GM19351 (cell line): ENCODE data around the gene CBX8.
"Not testable (repeated sequence)": the region's sequence is repeated elsewhere in the genome, so short reads cannot be mapped to it uniquely, and the experiment has no call there.

ENCODE experiments used
- ATAC-seq: cut with Tn5 transposase; IDR thresholded peaks from one replicate; pipeline ENCODE4 v1.9.1; 2021; ENCODE audit warnings: mild to moderate bottlenecking, moderate library complexity; ENCODE audit not compliant: unreplicated experiment

The CBX8 gene

GRCh38 chr17:79757140-79757745 is 39.6 kb downstream of the CBX8 start:
- no peak for ATAC-seq

GRCh38 chr17:79755591-79755990 is 41.3 kb downstream of the CBX8 start:
- no peak for ATAC-seq

- ATAC-seq, result not testable (repeated sequence)
Measured at GRCh38 chr17:79754903-79755302, 42.0 kb downstream of the CBX8 start.

- ATAC-seq, result no peak
Measured at GRCh38 chr17:79754370-79754769, 42.5 kb downstream of the CBX8 start.

GRCh38 chr17:79752175-79752574 is 44.7 kb downstream of the CBX8 start:
- no peak for ATAC-seq

- no peak for ATAC-seq
Measured at GRCh38 chr17:79750650-79751545, 46.0 kb downstream of the CBX8 start.

GRCh38 chr17:79749958-79750357 is 46.9 kb downstream of the CBX8 start:
- no peak for ATAC-seq

- ATAC-seq, result no peak
Measured at GRCh38 chr17:79749156-79749815, 47.6 kb downstream of the CBX8 start.

GRCh38 chr17:79748295-79749099 is 48.4 kb downstream of the CBX8 start:
- ATAC-seq, result no peak

GRCh38 chr17:79747508-79748294 is 49.2 kb downstream of the CBX8 start:
- ATAC-seq, result no peak

- no peak for ATAC-seq
Measured at GRCh38 chr17:79746889-79747507, 49.9 kb downstream of the CBX8 start.

- ATAC-seq, result no peak
Measured at GRCh38 chr17:79745641-79746105, 51.2 kb downstream of the CBX8 start.

GRCh38 chr17:79743614-79744013 is 53.3 kb downstream of the CBX8 start:
- ATAC-seq, result no peak

GRCh38 chr17:79742951-79743476 is 53.9 kb downstream of the CBX8 start:
- no peak for ATAC-seq

GRCh38 chr17:79742589-79742918 is 54.3 kb downstream of the CBX8 start:
- ATAC-seq, result no peak
